T-helper 9 cell (primary cell): ENCODE measurements around the gene ADCY7.

ENCODE experiments used
- DNase-seq: peaks from one replicate; pipeline ENCODE4 v3.0.0-alpha.2; 2020

The ADCY7 gene

DNA sequence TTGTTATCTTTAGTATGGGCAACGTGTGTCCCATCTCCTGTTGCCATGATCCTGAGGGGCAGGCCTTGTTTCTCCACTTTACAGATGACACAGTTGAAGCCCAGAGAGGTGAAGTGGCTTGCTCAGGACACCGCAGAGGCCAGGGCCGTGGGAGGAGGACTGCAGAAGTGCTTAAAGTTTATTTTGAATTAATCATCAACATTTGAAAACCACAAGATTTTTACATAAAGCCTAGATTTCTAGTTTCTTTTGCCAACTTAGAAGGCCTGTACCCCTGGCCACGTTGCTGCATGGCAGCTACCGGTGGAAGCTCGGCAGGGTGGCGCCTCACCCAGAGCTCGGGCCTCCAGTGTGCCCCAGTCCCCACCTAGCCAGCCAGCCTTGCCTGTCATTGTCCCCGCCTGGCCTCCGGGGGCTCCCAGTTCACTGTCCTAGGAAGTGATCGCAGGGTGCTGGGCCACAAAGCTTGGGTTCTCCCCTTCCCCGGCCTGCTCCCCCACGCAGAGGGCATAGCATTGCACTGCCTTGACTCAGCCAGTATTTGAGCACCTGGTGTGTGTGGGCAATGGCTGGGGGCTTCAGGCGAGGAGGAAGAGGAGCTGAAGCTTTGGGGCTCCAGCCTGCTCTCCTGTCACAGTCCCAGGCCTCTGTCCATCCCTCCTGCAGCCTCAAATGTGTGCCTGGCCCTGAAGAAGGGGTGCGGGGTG lies 14.8 kb upstream of the ADCY7 start:
- no peak for DNase-seq

GRCh38 chr16:50252082-50252611 lies 14.2 kb upstream of the ADCY7 start:
- no peak for DNase-seq

DNA sequence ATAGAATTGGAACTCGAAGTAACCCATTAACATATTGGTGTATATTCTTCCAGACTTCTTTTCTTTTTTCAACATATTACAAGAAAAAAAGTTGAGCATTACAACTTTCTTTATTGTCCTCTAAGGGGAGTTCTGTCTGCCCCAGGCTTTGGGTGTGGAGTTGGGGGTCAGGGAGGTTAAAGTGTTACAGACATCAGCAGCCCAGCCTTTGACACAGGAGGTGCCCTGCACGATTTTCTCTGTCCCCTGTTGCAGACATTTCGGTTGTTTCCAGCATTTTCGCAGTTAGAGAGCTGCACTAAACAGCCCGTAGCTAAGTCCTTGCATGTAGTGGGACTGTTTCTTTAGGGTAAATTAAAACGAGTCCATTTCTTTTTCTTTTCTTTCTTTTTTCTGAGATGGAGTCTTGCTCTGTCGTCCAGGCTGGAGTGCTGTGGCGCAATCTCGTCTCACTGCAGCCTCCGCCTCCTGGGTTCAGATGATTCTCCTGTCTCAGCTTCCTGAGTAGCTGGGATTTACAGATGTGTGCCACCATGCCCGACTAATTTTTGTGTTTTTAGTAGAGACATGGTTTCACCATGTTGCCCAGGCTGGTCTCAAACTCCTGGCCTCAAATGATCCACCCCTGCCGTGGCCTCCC lies 13.4 kb upstream of the ADCY7 start:
- DNase-seq = no peak

DNA sequence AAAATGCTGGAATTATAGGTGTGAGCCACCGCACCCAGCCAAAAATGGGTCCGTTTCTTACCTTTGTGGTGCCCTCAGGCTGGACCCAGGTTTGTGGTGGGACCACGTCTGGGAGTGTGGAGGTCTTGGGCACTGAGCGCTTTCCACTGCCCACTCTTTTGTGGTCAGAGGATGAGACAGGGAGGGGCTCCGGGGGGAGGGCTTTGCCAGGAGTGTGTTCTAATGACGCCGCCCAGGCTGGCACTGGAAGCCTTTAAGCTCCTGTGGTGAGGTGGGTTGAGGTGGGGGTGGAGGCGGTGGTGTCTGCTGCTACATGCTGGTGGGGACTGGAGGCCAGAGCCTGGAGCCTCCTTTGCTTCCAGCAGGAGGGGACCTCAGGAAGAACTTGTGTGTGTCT lies 12.8 kb upstream of the ADCY7 start:
- no peak for DNase-seq

- no peak for DNase-seq
Measured at GRCh38 chr16:50254072-50254471, 12.3 kb upstream of the ADCY7 start.

GRCh38 chr16:50255538-50255937 lies 10.8 kb upstream of the ADCY7 start:
- no peak for DNase-seq

- no peak for DNase-seq
Measured at GRCh38 chr16:50256604-50257003, 9.7 kb upstream of the ADCY7 start.

GRCh38 chr16:50257876-50258275 lies 8.5 kb upstream of the ADCY7 start:
- no peak for DNase-seq

- no peak for DNase-seq
Measured at GRCh38 chr16:50259334-50260205, 6.8 kb upstream of the ADCY7 start.

DNA sequence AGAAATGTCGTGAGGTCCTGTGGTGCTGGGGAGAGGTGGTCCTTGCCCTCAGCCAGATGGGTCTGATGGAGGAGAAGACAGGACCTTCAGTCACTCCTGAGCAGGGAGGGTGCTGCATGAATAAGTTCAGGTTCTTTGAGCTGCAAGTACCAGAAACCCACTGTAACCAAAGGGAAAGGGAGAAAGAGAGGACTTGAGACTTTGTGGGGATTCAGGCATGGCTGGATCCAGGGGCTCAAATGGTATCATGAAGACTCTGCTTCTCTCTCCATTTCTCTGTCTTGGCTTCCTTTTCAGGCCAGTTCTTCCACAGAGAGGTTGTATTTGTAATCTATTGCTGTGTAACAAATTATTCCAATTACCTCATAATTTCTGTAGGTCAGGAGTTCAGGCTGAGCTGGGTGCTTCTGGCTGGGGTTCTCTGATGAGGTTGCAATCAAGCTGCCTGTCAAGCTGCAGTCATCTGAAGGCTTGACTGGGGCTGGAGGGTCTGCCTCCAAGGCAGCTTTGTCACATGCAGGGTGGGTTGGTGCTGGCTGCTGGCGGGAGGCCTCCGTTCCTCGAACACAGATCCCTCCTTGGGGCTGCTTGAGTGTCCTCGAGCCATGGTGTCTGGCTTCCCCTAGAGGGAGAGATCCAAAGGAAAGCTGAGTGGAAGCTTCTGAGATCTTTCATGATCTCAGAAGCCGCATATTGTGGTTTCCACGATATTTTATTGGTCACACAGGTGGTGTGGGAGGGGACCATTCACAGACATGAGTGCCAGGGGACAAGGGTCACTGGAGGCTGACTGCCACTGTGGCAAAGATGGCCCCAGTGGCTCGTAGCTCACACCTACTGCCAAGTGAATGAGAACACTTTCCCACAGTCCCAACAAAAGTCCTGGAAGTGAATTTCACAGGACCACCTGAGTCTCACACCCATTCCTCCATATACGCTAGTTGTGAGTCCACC lies 5.9 kb upstream of the ADCY7 start:
- DNase-seq = no peak

DNA sequence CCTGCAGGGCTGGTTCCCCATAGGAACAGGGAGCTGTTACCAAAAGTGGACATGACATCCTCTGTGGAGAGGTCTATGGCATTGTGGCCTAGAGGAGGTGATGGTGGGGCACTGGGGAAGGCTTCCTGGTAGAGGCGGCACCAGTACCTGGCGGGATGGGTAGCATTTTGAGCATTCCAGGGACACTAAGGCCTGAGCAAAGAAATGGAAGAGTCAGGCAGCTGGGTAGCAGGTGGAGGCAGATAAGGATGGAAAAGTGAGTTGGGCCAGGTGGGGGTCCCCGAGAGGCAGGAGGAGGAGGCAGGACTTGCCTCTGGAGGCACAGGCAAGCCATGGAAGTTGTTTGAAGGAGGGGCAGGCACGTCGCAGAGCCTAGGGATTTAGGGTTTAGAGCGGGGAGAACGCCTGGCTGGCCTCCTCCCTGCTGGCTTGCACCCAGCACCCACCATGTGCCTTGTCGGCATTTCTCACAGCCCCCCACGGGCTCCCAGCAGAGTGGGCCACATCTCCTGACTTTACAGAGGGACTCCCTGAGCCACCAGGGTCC lies 5.1 kb upstream of the ADCY7 start:
- DNase-seq = no peak

GRCh38 chr16:50261707-50262235 lies 4.6 kb upstream of the ADCY7 start:
- DNase-seq = no peak

DNA sequence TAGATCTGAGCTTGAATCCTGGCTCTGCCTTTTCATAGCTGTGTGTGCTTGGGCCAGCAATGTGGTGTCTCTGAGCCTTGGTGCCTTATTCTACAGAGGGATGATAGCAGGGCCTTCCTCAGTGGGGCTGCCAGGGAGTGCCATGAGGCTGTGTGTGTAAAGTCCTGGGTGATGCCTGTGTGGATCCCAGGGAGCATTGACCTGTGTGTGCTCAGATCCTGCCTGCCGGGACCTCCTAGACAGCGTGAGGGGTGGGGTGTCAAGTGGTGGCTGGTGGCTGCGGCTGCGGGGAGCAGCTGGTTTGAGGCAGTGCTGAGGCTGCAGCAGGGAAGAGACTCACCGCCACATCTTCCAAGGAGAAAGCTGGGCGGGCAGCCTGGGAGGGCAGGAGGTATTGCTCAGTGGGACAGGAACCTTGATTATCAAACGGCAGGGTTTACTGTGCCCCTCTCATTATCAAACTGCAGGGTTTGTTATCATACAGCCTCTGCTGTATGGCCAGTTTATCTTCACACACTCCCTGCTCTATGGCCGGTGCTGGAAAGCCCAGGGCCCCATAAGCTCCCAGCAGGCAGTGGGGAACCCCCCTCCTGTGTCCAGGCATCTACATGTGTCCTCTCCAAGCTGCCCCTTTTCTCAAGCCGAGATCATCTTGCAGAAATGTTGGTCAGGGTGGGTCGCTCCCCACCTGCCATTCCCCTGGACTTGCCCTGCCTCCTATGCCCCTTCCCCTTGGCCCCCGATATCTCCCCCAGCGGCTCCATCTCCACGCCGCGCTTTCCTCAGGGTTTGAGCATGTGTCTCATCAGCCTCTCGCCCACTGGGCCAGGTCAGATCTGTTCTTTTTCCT lies 3.1 kb upstream of the ADCY7 start:
- DNase-seq = no peak

- no peak for DNase-seq
Measured at GRCh38 chr16:50263940-50264929, 2.1 kb upstream of the ADCY7 start.

DNA sequence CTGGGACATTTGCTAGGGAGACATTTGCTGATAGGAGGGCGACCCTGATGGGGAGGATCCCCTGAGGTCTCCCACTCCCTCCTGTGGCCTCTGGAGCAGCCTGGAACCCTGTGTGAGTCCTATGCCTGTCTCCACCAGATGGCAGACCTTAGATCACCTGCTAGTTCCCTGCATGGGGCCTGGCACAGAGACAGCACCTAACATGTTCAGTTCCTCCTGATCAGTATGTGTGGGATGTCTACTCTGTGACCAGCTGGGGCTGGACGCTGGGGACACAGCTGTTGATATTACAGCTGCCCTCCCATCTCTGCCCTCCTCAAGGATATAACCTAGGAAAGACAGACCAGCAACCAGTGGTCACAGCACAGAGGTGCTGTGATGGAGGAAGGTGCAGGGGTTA lies 1.1 kb upstream of the ADCY7 start:
- no peak for DNase-seq

DNA sequence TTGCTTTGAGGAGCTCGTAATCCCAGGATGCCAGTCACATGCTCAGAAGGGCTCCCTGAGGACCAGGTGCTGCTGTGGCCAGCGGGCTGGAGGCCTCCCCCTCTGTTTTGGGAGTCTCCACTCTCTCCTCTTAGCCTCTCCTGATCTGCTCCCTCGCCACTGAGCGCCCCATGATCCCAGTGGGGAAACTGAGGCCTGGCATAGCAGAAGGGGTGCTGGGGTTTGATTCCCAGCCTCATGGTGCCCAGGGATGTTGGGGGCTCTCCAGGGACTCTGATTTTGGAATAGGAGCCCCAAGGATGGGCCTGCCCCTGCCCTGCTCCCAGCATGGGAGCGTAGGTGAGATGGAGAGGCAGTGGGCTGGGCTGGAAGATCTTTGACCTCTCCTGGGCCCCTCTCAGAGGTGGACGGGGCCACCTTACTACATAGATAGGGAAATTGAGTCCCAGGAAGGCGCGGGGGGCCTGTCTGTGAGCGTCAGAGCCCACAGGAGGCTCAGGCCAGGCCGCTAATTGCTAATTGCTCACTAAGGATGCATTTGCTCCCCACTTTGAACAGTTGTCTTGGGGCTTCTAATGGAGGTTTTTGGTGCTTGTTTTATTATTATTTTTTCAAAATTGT lies 525 bp upstream of the ADCY7 start:
- no peak for DNase-seq

DNA sequence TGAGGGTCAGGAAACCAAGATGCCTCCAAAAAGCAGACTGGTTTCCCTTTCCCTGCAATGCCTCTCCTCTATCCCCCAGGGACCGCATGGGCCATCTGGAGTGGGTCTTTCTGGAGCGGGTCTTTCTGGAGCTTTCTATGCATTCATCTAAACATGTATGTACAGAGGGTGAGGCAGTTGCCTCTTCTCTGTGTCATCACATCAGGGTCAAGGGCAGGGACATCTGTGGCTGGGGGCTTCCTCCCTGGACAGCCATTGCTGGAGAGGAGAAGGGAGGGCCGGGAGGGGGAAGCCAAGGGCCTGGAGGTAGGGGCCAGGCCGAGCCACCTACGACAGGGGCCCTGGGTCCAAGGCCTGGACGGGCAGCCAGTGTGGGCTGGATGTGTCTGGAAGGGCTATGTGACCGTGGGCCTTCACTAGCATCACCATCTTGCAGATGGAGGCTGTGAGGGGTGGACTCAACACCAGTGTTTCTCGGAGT lies 840 bp downstream of the ADCY7 start:
- no peak for DNase-seq

DNA sequence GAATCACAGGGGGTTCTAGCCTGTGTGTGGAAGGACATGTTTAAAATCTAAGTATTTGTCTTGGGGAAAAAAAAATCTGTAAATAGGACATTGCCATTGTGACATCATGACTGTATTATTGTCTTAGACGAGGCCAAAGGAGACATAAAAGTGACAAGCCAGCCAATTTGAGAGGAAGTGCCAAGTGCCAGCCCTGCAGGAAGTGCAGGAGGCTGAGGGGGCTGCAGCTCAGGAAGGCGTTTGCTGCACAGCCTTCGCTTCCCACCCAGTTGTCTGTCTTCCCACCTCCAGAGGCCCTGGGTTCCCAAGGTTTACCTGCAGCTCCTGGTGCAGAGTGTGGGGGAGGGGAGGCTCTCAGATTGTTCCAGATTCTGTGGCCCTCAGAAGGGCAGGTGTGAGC lies 1.3 kb downstream of the ADCY7 start:
- no peak for DNase-seq

- DNase-seq = no peak
Measured at GRCh38 chr16:50268352-50268751, 2.0 kb downstream of the ADCY7 start.
